Epidermal melanocyte (primary cell): ENCODE data around the gene GDNF.
A peak's percentile ranks its signal among the peaks of the same experiment; 100 is the strongest.
"Not testable (repeated sequence)": the region's sequence is repeated elsewhere in the genome, so short reads cannot be mapped to it uniquely, and the experiment has no call there.

Source experiments
- DNase-seq: peaks from one replicate; pipeline ENCODE4 v3.0.0; 2011; ENCODE audit warnings: low spot score; ENCODE audit not compliant: insufficient read length

The GDNF gene

GRCh38 chr5:37839407-37840052 is at the start of gene GDNF:
Gene GDNF, minus strand, starts transcription at chr5:37840041. Its CDS starts 5,245 bp downstream, at chr5:37834796.
- DNase-seq = peak; percentile 73

- DNase-seq = no peak
These were observed 48.6 kb upstream of the GDNF start for GRCh38 chr5:37888476-37888875.

- DNase-seq = no peak
These were observed 46.5 kb upstream of the GDNF start for GRCh38 chr5:37886242-37886905.

- no peak for DNase-seq
These were observed 42.8 kb upstream of the GDNF start for GRCh38 chr5:37882636-37883035.

GRCh38 chr5:37881359-37881758 is 41.5 kb upstream of the GDNF start:
- DNase-seq = no peak

- DNase-seq = no peak
These were observed 37.1 kb upstream of the GDNF start for GRCh38 chr5:37876943-37877342.

GRCh38 chr5:37876245-37876644 is 36.4 kb upstream of the GDNF start:
- no peak for DNase-seq

GRCh38 chr5:37875051-37875787 is 35.4 kb upstream of the GDNF start:
- no peak for DNase-seq

- no peak for DNase-seq
These were observed 34.1 kb upstream of the GDNF start for GRCh38 chr5:37873988-37874387.

GRCh38 chr5:37871023-37871815 is 31.4 kb upstream of the GDNF start:
- DNase-seq = no peak

GRCh38 chr5:37869216-37869615 is 29.4 kb upstream of the GDNF start:
- DNase-seq = no peak

- DNase-seq = no peak
These were observed 27.8 kb upstream of the GDNF start for GRCh38 chr5:37867654-37868053.

- DNase-seq = not testable (repeated sequence)
These were observed 23.1 kb upstream of the GDNF start for GRCh38 chr5:37862907-37863306.

GRCh38 chr5:37860206-37860605 is 20.4 kb upstream of the GDNF start:
- no peak for DNase-seq

GRCh38 chr5:37859805-37860204 is 20.0 kb upstream of the GDNF start:
- DNase-seq = no peak

GRCh38 chr5:37858250-37858649 is 18.4 kb upstream of the GDNF start:
- no peak for DNase-seq

- DNase-seq = no peak
These were observed 17.9 kb upstream of the GDNF start for GRCh38 chr5:37857696-37858095.

- DNase-seq = no peak
These were observed 15.6 kb upstream of the GDNF start for GRCh38 chr5:37855438-37855837.

- no peak for DNase-seq
These were observed 11.5 kb upstream of the GDNF start for GRCh38 chr5:37851305-37851704.

- no peak for DNase-seq
These were observed 10.5 kb upstream of the GDNF start for GRCh38 chr5:37850226-37850865.

- DNase-seq = no peak
These were observed 9.8 kb upstream of the GDNF start for GRCh38 chr5:37849641-37850040.
